GM10248 (cell line): Measurements from ENCODE around the gene PTPN9.
A peak's percentile ranks its signal among the peaks of the same experiment; 100 is the strongest.

Experiments
- CTCF ChIA-PET: fragments of 300-600 bp; sonication (Branson Sonifier 250); formaldehyde crosslinking; extraction: SDS; loops from one replicate; lab custom pipeline; 2021; ENCODE audit warnings: antibody characterized with exemption; lab: Yijun Ruan, JAX
- POLR2A ChIA-PET: fragments of 350-650 bp; sonication (Branson Sonifier 250); formaldehyde crosslinking; extraction: SDS; loops from one replicate; lab custom pipeline; 2020; ENCODE audit warnings: antibody characterized with exemption; lab: Yijun Ruan, JAX
- DNase-seq: peaks from one replicate; pipeline ENCODE4 v3.0.0; 2012; ENCODE audit errors: extremely low spot score
- TF ChIP-seq, protein P1 (sequence below): IDR thresholded peaks from 2 replicates; pipeline ENCODE4 v1.5.1; 2012; ENCODE audit warnings: mild to moderate bottlenecking, low read depth; ENCODE audit errors: extremely low read depth, missing control alignments, control extremely low read depth

Gene PTPN9

DNA sequence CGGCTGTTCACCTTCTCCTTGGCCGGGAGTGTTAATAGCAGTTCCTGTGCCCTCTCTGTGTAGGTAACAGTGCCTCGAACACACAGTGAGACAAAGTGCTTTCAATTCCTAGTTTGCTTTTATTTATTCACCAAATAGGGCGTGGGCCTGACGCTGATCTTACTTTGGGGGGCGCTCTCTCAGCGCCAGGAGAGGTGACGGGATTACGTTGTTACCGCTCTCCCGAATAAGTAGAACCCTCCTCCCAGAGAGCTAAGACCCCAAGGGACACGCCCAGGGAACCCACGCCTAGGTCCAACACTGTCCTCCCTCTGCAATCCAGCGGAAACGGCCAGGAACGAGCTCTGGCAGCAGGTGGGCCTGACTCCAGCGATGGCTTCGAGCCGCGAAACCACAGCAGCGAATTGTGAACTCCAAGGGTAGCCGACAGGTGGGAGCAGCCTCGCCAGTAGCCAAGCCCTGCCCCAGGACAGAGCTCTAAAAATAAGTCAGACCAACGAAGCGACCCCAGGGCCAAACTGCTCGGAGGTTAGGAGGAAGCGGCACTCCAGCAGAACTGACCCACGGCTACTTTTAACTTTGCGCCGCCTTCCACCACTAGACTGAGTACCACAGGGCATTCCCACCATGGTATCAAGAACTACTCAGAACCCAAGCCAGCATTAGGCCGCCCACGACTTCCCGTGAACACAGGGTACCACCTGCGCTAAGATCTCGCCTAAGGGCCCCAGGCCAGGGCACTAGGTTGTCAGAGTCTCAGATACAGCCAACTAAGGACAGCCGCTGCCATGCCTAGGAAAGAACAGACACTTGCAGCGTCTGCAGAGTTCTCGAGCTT, 126.0 kb downstream of the PTPN9 start:
- ChIA-PET POLR2A (interaction anchor here (0.7 to 3.0 kb wide), 6 partner anchors 37 to 199 kb away, joined by 3 to 23 read pairs (median 4); partner anchors contain the start of genes IMP3, MAN2C1 and SNUPN), CTCF (interaction anchor here (1.3 to 7.7 kb wide), 5 partner anchors 17 to 188 kb away, joined by 3 to 47 read pairs (median 3); partner anchors contain the start of genes IMP3 and MAN2C1)
- DNase-seq, result no peak
- TF ChIP-seq, protein P1, sequence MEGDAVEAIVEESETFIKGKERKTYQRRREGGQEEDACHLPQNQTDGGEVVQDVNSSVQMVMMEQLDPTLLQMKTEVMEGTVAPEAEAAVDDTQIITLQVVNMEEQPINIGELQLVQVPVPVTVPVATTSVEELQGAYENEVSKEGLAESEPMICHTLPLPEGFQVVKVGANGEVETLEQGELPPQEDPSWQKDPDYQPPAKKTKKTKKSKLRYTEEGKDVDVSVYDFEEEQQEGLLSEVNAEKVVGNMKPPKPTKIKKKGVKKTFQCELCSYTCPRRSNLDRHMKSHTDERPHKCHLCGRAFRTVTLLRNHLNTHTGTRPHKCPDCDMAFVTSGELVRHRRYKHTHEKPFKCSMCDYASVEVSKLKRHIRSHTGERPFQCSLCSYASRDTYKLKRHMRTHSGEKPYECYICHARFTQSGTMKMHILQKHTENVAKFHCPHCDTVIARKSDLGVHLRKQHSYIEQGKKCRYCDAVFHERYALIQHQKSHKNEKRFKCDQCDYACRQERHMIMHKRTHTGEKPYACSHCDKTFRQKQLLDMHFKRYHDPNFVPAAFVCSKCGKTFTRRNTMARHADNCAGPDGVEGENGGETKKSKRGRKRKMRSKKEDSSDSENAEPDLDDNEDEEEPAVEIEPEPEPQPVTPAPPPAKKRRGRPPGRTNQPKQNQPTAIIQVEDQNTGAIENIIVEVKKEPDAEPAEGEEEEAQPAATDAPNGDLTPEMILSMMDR, result peak; percentile 45

DNA sequence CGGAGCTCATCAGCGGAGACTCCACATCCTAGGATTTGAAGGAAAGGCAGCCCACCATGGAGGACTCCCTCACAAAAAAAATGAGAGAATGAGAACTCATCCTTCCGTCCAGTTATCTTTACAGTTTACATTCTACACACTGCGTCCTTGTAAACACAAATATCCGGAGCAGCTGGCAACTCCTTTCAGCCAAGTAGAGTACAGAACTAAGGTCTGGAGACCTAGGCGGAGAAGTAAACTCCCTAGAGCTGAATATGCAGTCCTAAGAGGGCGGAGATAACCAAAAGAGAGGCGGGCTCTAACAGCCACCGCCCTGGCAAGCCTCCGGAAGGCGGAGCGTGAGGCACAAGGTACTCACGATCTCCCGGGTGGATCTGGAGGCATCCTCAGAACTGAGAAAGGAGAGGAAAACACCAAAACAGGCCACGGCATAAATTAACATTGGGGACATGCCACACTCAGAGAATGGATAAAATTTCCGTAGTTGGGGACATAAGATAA, 126.7 kb downstream of the PTPN9 start:
- DNase-seq, result peak; percentile 45
- CTCF ChIA-PET, result interaction anchor here (7.7 kb wide), 1 partner anchor 84 kb away, joined by 47 read pairs; the partner anchor contains the start of gene MAN2C1
- POLR2A ChIA-PET, result interaction anchor here (0.6 to 3.0 kb wide), 6 partner anchors 16 to 571 kb away, joined by 3 to 23 read pairs (median 8); partner anchors contain the start of genes IMP3, MAN2C1 and SNUPN
- TF ChIP-seq, protein P1, result no peak

DNA sequence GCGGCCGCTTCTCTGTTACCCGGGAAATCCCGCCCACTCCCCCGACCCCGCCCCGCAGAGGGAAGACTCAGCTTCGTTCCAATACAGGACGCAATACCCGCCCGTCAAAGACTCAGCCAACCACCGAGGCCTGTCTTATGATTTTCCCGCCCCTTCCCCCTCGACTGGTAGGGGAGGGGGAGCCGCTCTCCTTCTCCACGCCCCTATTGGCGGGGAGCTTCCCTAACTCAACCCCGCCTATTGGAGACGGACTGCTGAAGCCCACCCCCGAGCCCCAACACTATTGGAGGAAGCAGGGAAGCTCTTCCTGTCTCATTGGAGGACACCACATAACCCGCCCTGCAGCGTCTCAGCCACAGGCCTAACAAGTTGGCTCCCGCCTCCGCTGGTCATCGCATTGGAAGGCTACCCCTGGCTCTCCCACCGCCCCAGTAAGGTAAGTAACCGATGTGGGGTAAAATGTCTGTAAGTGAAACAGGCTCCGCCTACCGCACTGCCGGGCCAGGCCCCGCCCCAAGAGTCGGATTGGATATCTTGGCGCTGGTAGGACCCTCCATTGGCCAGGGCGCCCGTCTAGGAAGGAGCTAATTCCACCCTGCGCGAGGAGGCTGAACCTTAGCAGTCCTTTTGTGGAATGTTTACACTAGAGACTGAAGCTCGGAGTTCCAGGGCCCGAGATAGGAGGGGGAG, 127.3 kb downstream of the PTPN9 start, which contains the start of gene SIN3A:
SIN3A (minus strand) TSS at position 17 of the 690 bp plus-strand sequence. CDS start 21,315 bp downstream, outside the sequence.
- CTCF ChIA-PET, result interaction anchor here (7.7 kb wide), 1 partner anchor 84 kb away, joined by 47 read pairs; the partner anchor contains the start of gene MAN2C1
- POLR2A ChIA-PET, result interaction anchor here (0.6 to 3.0 kb wide), 11 partner anchors 16 to 1845 kb away, joined by 3 to 17 read pairs (median 7); partner anchors contain the start of genes IMP3, MAN2C1, PTPN9 and SNUPN
- TF ChIP-seq, protein P1, result no peak
- peak; percentile 84 for DNase-seq

- CTCF ChIA-PET, result interaction anchor here (7.7 kb wide), 1 partner anchor 83 kb away, joined by 47 read pairs; the partner anchor contains the start of gene MAN2C1
- POLR2A ChIA-PET, result interaction anchor here (0.5 to 3.0 kb wide), 10 partner anchors 9 to 1389 kb away, joined by 3 to 17 read pairs (median 8); partner anchors contain the start of genes IMP3, MAN2C1, PTPN9 and SNUPN
- DNase-seq, result no peak
- TF ChIP-seq, protein P1, result no peak
Measured at GRCh38 chr15:75451202-75451673, 127.9 kb downstream of the PTPN9 start.

- TF ChIP-seq, protein P1, result no peak
- ChIA-PET CTCF (interaction anchor here (7.7 kb wide), 1 partner anchor 83 kb away, joined by 47 read pairs; the partner anchor contains the start of gene MAN2C1), POLR2A (interaction anchor here (0.5 to 3.0 kb wide), 5 partner anchors 8 to 190 kb away, joined by 3 to 17 read pairs (median 5); partner anchors contain the start of genes IMP3, MAN2C1, NEIL1 and PTPN9)
Measured at GRCh38 chr15:75450307-75451201, 128.6 kb downstream of the PTPN9 start.

More at GRCh38 chr15:75450307-75451201, 128.6 kb downstream of the PTPN9 start:
- peak; percentile 87 for DNase-seq
